GM12878 (cell line): ENCODE measurements around the gene FAM118A.
"Not testable (repeated sequence)": the region's sequence is repeated elsewhere in the genome, so short reads cannot be mapped to it uniquely, and the experiment has no call there.

ENCODE experiments used
- CTCF ChIP-seq, 3 experiments: IDR thresholded peaks in 2 of 3; conservative IDR thresholded peaks in 1 of 3; 2 replicates each; pipeline ENCODE4 v1.5.1; 2011; ENCODE audit warnings: low read depth in 3 of 3, low read length in 3 of 3, mild to moderate bottlenecking in 3 of 3, control low read depth in 2 of 3, moderate library complexity in 2 of 3, inconsistent platforms in 1 of 3, mixed read lengths in 1 of 3; ENCODE audit not compliant: control insufficient read depth in 2 of 3, insufficient read depth in 1 of 3; ENCODE audit errors: extremely low read depth in 1 of 3
- NR2C2 ChIP-seq: IDR thresholded peaks from 2 replicates; pipeline ENCODE4 v1.6.1; 2011; ENCODE audit warnings: borderline replicate concordance, low read depth; ENCODE audit not compliant: control insufficient read depth, insufficient read length
- ZBTB33 ChIP-seq: fragments of 450-650 bp; IDR thresholded peaks from 2 replicates; pipeline ENCODE4 v1.6.1; 2017; ENCODE audit warnings: mild to moderate bottlenecking

- TF ChIP-seq CTCF (IDR thresholded peaks at IDR 0.05 in 2 of 3, conservative IDR thresholded peaks at IDR 0.05 in 1 of 3; ENCODE audit: control insufficient read depth in 2 of 3, extremely low read depth in 1 of 3, insufficient read depth in 1 of 3, low read depth in 3 of 3, low read length in 3 of 3); ZBTB33; NR2C2: not testable (repeated sequence)
These were observed 18.5 kb downstream of the FAM118A start for GRCh38 chr22:45328261-45328660.
